ENCODE data around the gene ASTN2. TPM values are rescaled to one million over a fixed set of nuclear protein-coding genes. Genes with fewer than 3 reads are reported as not detected.
"Not testable (repeated sequence)": the region's sequence is repeated elsewhere in the genome, so short reads cannot be mapped to it uniquely, and the experiment has no call there.

Gene ASTN2
- polyA plus RNA-seq, 2 donors: 0.26 to 0.35 TPM

DNA sequence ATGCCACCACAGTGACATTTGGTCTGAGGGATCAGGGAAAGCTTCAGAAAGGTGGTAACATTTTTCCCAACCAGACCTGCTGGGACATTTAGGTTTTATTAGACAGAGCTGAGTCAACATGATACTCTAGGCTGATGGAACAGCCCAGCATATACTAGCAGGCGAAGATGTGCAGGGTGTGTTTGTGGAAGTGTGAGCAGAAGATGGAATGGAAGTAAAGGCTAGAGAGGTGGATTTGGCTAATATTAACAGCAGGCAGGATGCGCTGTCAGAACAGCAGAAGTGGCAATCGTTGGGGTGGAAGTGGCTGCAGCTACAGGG is 340.6 kb downstream of the ASTN2 start:
- WGBS, 2 donors: 76 to 82% methylated on average over 3 of the region's 3 CpGs
- Histone ChIP-seq H3K4me3 (ENCODE audit: low read depth in 1 of 2, low read length in 2 of 2) (no peak overlapping the region), H3K27ac (ENCODE audit: low read depth in 2 of 2, low read length in 1 of 2) (no peak overlapping the region), H3K36me3 (ENCODE audit: control insufficient read depth in 2 of 2, insufficient read depth in 2 of 2, low read length in 1 of 2) (no peaks in the 10 kb centered on the region), H3K9me3 (ENCODE audit: control insufficient read depth in 2 of 2, insufficient read depth in 1 of 2, low read depth in 1 of 2, low read length in 1 of 2) (no peaks in the 10 kb centered on the region), H3K27me3 (ENCODE audit: control insufficient read depth in 1 of 2, insufficient read depth in 2 of 2, low read length in 2 of 2) (no peaks in the 10 kb centered on the region), H3K4me1 (ENCODE audit: control insufficient read depth in 2 of 2, insufficient read depth in 2 of 2, low read length in 1 of 2) (no peaks in the 10 kb centered on the region)

DNA sequence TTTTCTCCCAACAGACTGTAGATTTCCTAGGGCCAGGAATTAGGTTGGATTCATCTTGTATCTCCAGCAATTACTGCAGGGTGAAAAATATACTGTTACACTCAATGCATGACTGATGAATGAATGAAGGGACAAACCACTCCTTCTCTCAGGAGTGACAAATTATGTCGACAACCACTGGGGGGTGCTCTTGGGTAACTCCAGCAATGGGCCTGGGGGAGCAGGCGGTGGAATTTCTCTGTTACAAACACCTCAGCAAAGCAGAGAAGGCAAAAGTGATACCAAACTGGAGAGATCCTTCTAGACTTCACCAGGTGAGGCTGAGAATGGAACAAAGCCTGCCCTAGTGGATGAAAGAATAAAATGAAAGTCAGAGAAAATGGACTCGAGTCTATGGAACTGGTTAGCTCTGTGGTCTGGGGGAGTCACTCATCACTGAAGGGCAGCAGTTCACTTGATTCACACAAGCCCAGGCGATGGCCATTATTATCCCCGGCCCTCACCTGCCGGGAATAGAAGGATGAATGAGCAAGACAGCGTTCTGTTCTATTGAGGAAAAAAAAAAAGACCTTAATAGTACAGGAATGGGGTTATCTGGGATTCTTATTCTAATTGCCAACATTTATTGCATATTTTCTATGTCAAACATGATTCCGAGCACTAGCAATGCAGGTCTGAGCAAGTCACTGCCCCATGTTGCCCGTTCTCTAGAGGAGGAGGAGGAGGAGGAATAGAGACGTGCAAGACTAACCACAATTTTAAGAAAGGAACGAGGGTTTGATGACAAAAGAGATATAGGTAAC is 341.1 kb downstream of the ASTN2 start:
- Histone ChIP-seq H3K27ac (ENCODE audit: low read depth in 2 of 2, low read length in 1 of 2) (no peak overlapping the region), H3K4me3 (ENCODE audit: low read depth in 1 of 2, low read length in 2 of 2) (no peak overlapping the region), H3K4me1 (ENCODE audit: control insufficient read depth in 2 of 2, insufficient read depth in 2 of 2, low read length in 1 of 2) (no peaks in the 10 kb centered on the region), H3K27me3 (ENCODE audit: control insufficient read depth in 1 of 2, insufficient read depth in 2 of 2, low read length in 2 of 2) (no peaks in the 10 kb centered on the region), H3K36me3 (ENCODE audit: control insufficient read depth in 2 of 2, insufficient read depth in 2 of 2, low read length in 1 of 2) (no peaks in the 10 kb centered on the region), H3K9me3 (ENCODE audit: control insufficient read depth in 2 of 2, insufficient read depth in 1 of 2, low read depth in 1 of 2, low read length in 1 of 2) (no peaks in the 10 kb centered on the region)
- 33 to 51% methylated on average over 11 of the region's 11 CpGs for WGBS, 2 donors

DNA sequence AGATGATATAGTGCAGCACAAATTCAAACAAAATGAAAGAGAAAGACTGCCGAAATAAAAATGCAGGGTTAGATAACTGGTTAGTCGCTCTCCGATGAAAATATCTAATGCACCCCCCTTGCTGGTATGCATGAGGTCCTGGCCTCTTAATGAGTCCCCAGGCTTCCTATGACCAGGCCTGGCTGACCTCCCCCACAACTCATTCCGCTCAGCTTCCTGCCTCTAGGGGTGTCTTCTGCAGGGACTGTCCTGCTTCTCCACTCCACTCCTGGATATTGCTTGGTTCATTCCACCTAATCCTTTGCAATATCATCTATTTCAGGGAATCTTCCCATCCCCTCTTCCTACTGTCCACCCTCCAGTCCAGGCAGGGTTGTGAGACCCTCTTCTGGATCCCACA is 341.8 kb downstream of the ASTN2 start:
- Histone ChIP-seq H3K27me3 (ENCODE audit: control insufficient read depth in 1 of 2, insufficient read depth in 2 of 2, low read length in 2 of 2) (no peaks in the 10 kb centered on the region), H3K27ac (ENCODE audit: low read depth in 2 of 2, low read length in 1 of 2) (no peak overlapping the region), H3K36me3 (ENCODE audit: control insufficient read depth in 2 of 2, insufficient read depth in 2 of 2, low read length in 1 of 2) (no peaks in the 10 kb centered on the region), H3K4me1 (ENCODE audit: control insufficient read depth in 2 of 2, insufficient read depth in 2 of 2, low read length in 1 of 2) (no peaks in the 10 kb centered on the region), H3K4me3 (ENCODE audit: low read depth in 1 of 2, low read length in 2 of 2) (no peak overlapping the region), H3K9me3 (ENCODE audit: control insufficient read depth in 2 of 2, insufficient read depth in 1 of 2, low read depth in 1 of 2, low read length in 1 of 2) (no peaks in the 10 kb centered on the region)
- WGBS, 2 donors: 66 to 88% methylated on average over 4 of the region's 4 CpGs

DNA sequence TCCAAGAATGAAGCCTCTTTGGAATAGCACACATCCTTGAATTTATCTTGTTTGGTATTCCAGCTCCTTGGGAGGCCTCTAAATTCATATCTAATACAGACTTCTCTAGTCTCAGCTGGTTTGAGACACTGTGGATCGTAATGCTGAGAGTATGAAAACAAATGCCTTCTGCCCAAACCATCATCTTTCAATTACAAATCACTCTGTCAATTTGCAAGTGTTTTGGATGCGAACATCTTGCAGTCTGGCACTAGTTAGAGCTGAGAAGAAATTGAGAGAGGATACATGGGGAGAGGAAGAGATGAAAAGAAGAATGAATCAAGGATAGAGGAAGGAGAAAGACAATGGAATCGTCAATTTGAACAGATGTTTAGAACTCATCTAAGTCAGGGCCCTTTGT is 342.6 kb downstream of the ASTN2 start:
- Histone ChIP-seq H3K36me3 (ENCODE audit: control insufficient read depth in 2 of 2, insufficient read depth in 2 of 2, low read length in 1 of 2) (no peaks in the 10 kb centered on the region), H3K27me3 (ENCODE audit: control insufficient read depth in 1 of 2, insufficient read depth in 2 of 2, low read length in 2 of 2) (no peaks in the 10 kb centered on the region), H3K4me1 (ENCODE audit: control insufficient read depth in 2 of 2, insufficient read depth in 2 of 2, low read length in 1 of 2) (no peaks in the 10 kb centered on the region), H3K4me3 (ENCODE audit: low read depth in 1 of 2, low read length in 2 of 2) (no peak overlapping the region), H3K9me3 (ENCODE audit: control insufficient read depth in 2 of 2, insufficient read depth in 1 of 2, low read depth in 1 of 2, low read length in 1 of 2) (no peaks in the 10 kb centered on the region), H3K27ac (ENCODE audit: low read depth in 2 of 2, low read length in 1 of 2) (no peak overlapping the region)
- 70 to 75% methylated on average over 3 of the region's 3 CpGs for WGBS, 2 donors

DNA sequence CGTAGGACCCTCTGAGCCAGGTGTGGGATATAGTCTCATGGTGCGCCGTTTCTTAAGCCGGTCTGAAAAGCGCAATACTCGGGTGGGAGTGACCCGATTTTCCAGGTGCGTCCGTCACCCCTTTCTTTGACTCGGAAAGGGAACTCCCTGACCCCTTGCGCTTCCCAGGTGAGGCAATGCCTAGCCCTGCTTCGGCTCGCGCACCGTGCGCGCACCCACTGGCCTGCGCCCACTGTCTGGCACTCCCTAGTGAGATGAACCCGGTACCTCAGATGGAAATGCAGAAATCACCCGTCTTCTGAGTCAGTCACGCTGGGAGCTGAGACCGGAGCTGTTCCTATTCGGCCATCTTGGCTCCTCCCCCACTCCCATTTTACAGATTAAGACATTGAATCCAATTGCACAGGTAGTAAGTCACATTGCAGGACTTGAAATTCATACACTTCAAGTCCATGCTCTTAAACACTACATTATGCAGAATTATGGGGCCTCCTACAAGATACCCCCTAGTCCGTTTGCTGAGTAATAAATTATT is 343.1 kb downstream of the ASTN2 start:
- not testable (repeated sequence) for H3K4me3 ChIP-seq (ENCODE audit: low read depth in 1 of 2, low read length in 2 of 2); H3K36me3 ChIP-seq (ENCODE audit: control insufficient read depth in 2 of 2, insufficient read depth in 2 of 2, low read length in 1 of 2); H3K27me3 ChIP-seq (ENCODE audit: control insufficient read depth in 1 of 2, insufficient read depth in 2 of 2, low read length in 2 of 2); H3K27ac ChIP-seq (ENCODE audit: low read depth in 2 of 2, low read length in 1 of 2); H3K9me3 ChIP-seq (ENCODE audit: control insufficient read depth in 2 of 2, insufficient read depth in 1 of 2, low read depth in 1 of 2, low read length in 1 of 2); H3K4me1 ChIP-seq (ENCODE audit: control insufficient read depth in 2 of 2, insufficient read depth in 2 of 2, low read length in 1 of 2)
- WGBS, 2 donors: 65% methylated on average over 22 to 24 of the region's 24 CpGs

DNA sequence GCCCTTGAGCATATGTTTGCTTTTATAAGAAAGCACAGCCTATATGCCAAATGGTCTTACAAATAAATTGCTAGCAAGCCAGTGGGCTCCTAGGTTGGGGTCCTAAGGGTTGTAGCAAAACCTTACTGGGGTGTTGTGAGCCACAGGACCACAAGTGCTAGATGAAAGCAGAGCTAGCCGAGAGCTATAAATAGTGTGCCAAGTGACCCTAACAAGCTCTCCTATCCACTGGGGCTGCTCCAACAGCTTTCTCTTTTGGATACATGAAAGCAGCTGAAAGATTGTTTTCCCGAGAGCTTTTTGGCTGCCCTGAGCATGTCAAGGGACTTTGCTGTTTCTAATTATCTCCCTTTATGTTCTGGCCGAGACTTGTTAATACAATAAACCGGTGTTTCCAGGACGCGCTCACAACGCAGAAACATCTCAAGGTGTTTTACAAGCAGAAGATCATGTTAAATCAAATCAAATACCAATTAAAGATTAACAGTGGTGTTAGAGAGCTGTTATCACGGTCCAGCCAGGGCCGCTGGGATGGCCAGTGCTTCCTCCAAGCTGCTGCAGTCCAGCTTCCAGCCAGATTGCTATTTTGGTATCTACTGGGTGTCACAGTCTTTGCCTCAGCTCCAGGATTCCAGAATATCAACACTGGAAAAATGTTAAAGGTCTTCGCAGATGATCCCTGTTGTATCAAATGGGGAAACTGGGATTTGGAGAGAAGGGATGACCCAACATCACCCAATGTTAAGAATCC is 351.0 kb downstream of the ASTN2 start:
- Histone ChIP-seq H3K4me3 (ENCODE audit: low read depth in 1 of 2, low read length in 2 of 2) (no peak overlapping the region), H3K27me3 (ENCODE audit: control insufficient read depth in 1 of 2, insufficient read depth in 2 of 2, low read length in 2 of 2) (no peaks in the 10 kb centered on the region), H3K4me1 (ENCODE audit: control insufficient read depth in 2 of 2, insufficient read depth in 2 of 2, low read length in 1 of 2) (no peaks in the 10 kb centered on the region), H3K9me3 (ENCODE audit: control insufficient read depth in 2 of 2, insufficient read depth in 1 of 2, low read depth in 1 of 2, low read length in 1 of 2) (no peaks in the 10 kb centered on the region), H3K36me3 (ENCODE audit: control insufficient read depth in 2 of 2, insufficient read depth in 2 of 2, low read length in 1 of 2) (no peaks in the 10 kb centered on the region), H3K27ac (ENCODE audit: low read depth in 2 of 2, low read length in 1 of 2) (no peak overlapping the region)
- 70 to 75% methylated on average over 10 of the region's 10 CpGs for WGBS, 2 donors

DNA sequence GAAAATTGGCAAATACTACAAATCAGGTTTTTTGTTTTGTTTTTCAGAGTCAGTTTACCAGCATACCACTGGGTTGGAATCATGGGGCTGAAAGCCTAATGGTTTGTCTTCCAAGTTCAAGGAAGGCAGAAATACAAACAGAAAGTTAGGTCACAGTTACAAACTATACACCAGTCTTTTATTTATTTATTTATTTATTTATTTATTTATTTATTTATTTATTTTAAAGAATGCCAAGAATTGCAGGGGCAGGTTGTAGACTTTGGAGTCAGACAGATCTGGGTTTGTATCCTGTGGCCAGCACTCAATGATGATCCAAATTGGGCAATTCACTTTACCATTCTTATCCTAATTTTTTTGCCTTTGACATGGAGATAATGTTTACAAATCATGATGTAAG is 353.9 kb downstream of the ASTN2 start:
- Histone ChIP-seq H3K4me3 (ENCODE audit: low read depth in 1 of 2, low read length in 2 of 2) (no peak overlapping the region), H3K27me3 (ENCODE audit: control insufficient read depth in 1 of 2, insufficient read depth in 2 of 2, low read length in 2 of 2) (no peaks in the 10 kb centered on the region), H3K36me3 (ENCODE audit: control insufficient read depth in 2 of 2, insufficient read depth in 2 of 2, low read length in 1 of 2) (no peaks in the 10 kb centered on the region), H3K27ac (ENCODE audit: low read depth in 2 of 2, low read length in 1 of 2) (no peak overlapping the region), H3K4me1 (ENCODE audit: control insufficient read depth in 2 of 2, insufficient read depth in 2 of 2, low read length in 1 of 2) (no peaks in the 10 kb centered on the region), H3K9me3 (ENCODE audit: control insufficient read depth in 2 of 2, insufficient read depth in 1 of 2, low read depth in 1 of 2, low read length in 1 of 2) (no peaks in the 10 kb centered on the region)

DNA sequence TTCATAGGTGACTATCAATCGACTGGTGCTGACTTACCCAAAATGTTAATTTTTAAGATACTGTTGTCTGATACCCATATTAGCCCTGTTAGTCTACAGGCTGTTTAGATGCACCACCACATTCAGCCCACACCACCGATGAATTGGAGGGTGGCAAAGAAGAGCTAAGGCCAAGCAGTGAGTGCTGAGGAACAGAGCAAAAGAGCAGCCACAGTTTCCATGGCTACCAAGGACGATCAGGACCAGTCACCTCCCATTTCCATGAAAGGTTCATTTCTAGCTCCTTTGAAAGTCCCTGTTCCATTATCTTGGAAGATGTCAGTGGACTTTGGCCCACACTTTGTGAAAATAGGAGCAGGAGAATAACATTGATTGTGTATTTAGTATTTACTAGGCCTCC is 364.9 kb downstream of the ASTN2 start:
- no peaks in the 10 kb centered on the region for H3K4me1 ChIP-seq (ENCODE audit: control insufficient read depth in 2 of 2, insufficient read depth in 2 of 2, low read length in 1 of 2)
- no peak overlapping the region for H3K4me3 ChIP-seq (ENCODE audit: low read depth in 1 of 2, low read length in 2 of 2)
- no peak overlapping the region for H3K27ac ChIP-seq (ENCODE audit: low read depth in 2 of 2, low read length in 1 of 2)
- no peaks in the 10 kb centered on the region for H3K27me3 ChIP-seq (ENCODE audit: control insufficient read depth in 1 of 2, insufficient read depth in 2 of 2, low read length in 2 of 2)
- WGBS, 2 donors: 80 to 85% methylated on average over 3 of the region's 3 CpGs
- H3K36me3 ChIP-seq (ENCODE audit: control insufficient read depth in 2 of 2, insufficient read depth in 2 of 2, low read length in 1 of 2): no peaks in the 10 kb centered on the region
- H3K9me3 ChIP-seq (ENCODE audit: control insufficient read depth in 2 of 2, insufficient read depth in 1 of 2, low read depth in 1 of 2, low read length in 1 of 2): no peaks in the 10 kb centered on the region

DNA sequence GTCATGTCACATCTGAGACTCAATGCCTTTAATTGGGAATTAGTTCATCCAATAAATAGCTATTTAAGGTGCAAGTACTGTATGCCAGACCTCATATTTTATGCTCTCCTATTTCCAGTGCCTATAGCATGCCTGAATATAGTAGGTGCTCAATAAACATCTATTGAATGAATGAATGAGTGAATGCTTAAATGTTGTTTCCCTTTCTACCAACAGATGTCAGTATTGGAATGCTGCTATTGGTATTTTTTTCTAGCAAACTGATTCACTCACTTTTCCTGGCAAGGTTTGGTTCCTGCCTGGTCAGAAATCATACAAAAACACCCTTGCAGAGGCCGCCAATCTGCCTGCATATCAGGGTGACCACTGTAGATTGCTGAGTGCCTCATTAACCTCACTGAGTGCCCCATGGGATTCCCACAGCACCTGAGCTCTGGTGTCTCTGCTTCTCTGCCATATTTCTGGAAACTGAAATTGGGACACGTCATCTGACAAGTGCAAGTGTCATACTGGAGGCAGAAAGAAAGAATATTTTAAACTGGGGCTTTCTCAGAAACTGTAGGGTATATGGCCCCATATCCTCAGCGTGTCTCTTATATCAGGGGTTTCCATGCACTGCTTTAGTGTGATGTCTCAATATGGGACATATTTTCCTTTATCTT is 368.1 kb downstream of the ASTN2 start:
- H3K27me3 ChIP-seq (ENCODE audit: control insufficient read depth in 1 of 2, insufficient read depth in 2 of 2, low read length in 2 of 2): no peaks in the 10 kb centered on the region
- 83% methylated on average over 3 of the region's 3 CpGs for WGBS, 2 donors
- no peaks in the 10 kb centered on the region for H3K9me3 ChIP-seq (ENCODE audit: control insufficient read depth in 2 of 2, insufficient read depth in 1 of 2, low read depth in 1 of 2, low read length in 1 of 2)
- no peak overlapping the region for H3K4me3 ChIP-seq (ENCODE audit: low read depth in 1 of 2, low read length in 2 of 2)
- no peaks in the 10 kb centered on the region for H3K4me1 ChIP-seq (ENCODE audit: control insufficient read depth in 2 of 2, insufficient read depth in 2 of 2, low read length in 1 of 2)
- no peaks in the 10 kb centered on the region for H3K36me3 ChIP-seq (ENCODE audit: control insufficient read depth in 2 of 2, insufficient read depth in 2 of 2, low read length in 1 of 2)
- no peak overlapping the region for H3K27ac ChIP-seq (ENCODE audit: low read depth in 2 of 2, low read length in 1 of 2)

Data from esophagus (tissue), 2 donors.